ENCODE results near the gene DNAJC24. TPM values are rescaled to one million over a fixed set of nuclear protein-coding genes. Genes with fewer than 3 reads are reported as not detected.

DNAJC24 gene
- total and polyA plus RNA-seq, 7 donors = 8.9 to 22.0 (median 14.9) TPM

DNA sequence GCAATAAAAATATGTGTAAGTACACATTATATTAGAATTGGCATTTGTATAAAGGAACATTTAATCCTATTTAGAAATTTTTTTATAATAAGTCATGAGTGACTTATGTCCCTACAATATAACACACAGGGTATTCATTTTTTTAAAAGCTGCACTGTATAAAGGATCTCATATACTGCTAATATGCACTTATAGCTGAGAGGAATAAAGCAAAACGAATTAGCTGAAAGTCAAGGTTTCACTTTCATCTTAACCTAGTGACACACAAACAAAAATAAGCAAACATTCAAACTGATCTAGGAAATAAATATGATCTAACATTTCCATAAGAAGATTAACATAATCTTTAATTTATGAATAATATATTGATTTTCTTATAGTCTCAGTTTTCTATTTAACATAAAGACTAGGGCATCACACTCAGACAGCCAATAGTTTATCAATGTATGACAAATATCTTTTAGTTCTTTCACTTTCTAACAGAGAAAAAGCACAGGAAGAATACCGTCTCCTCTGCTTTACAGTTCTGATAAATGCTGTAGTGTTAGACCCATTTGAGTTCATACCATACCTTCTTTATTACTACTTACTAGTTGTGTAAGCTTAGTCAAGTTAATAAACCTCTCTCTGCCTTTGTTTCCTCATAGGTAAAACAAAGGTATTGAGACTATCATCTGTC, 43.1 kb upstream of the DNAJC24 start:
- TF ChIP-seq, protein P1, sequence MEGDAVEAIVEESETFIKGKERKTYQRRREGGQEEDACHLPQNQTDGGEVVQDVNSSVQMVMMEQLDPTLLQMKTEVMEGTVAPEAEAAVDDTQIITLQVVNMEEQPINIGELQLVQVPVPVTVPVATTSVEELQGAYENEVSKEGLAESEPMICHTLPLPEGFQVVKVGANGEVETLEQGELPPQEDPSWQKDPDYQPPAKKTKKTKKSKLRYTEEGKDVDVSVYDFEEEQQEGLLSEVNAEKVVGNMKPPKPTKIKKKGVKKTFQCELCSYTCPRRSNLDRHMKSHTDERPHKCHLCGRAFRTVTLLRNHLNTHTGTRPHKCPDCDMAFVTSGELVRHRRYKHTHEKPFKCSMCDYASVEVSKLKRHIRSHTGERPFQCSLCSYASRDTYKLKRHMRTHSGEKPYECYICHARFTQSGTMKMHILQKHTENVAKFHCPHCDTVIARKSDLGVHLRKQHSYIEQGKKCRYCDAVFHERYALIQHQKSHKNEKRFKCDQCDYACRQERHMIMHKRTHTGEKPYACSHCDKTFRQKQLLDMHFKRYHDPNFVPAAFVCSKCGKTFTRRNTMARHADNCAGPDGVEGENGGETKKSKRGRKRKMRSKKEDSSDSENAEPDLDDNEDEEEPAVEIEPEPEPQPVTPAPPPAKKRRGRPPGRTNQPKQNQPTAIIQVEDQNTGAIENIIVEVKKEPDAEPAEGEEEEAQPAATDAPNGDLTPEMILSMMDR (IDR thresholded peaks at IDR 0.05) = no peak
- intact Hi-C loops (cut with DNase I) = no loop called here

DNA sequence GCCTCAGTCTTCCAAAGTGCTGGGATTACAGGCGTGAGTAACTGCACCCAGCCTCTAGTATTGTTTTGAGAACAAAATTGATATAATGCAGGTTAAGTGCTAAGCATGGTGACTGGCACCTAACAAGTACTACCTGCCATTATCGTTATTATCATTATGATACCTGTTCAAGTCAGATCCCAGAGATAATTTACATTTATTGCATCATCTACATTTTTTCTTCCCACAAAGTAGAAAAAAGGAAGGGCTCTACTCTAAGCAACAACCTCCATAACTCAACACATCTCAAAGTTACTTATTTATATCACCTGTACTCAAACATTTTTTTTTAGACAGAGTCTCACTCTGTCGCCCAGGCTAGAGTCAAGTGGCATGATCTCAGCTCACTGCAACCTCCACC, 42.2 kb upstream of the DNAJC24 start:
- TF ChIP-seq, protein P1 (IDR thresholded peaks at IDR 0.05) = no peak
- no peaks in the 10 kb centered on the region for H3K27me3 ChIP-seq (ENCODE audit: insufficient read depth in 3 of 3, low read length in 2 of 3)
- H3K9me3 ChIP-seq = no peaks in the 10 kb centered on the region
- intact Hi-C loops (cut with DNase I) = no loop called here
- no peak for ATAC-seq
- WGBS, 3 donors = 90 to 91% (median 91%) methylated on average over 3 of the region's 3 CpGs
- no peaks in the 10 kb centered on the region for H3K4me1 ChIP-seq
- no peak for DNase-seq
- no peak overlapping the region for H3K4me3 ChIP-seq
- no peaks in the 10 kb centered on the region for H3K36me3 ChIP-seq (ENCODE audit: insufficient read depth in 1 of 2, low read depth in 1 of 2)
- H3K27ac ChIP-seq = no peak overlapping the region

More for the DNA sequence above, 43.1 kb upstream of the DNAJC24 start:
- no peaks in the 10 kb centered on the region for H3K4me1 ChIP-seq
- no peak for ATAC-seq
- DNase-seq = no peak
- H3K4me3 ChIP-seq = no peak overlapping the region
- no peak overlapping the region for H3K27ac ChIP-seq
- H3K36me3 ChIP-seq (ENCODE audit: insufficient read depth in 1 of 2, low read depth in 1 of 2) = no peaks in the 10 kb centered on the region
- no peaks in the 10 kb centered on the region for H3K9me3 ChIP-seq
- WGBS, 3 donors = 70 to 73% (median 73%) methylated on average over 2 of the region's 2 CpGs
- no peaks in the 10 kb centered on the region for H3K27me3 ChIP-seq (ENCODE audit: insufficient read depth in 3 of 3, low read length in 2 of 3)

DNA sequence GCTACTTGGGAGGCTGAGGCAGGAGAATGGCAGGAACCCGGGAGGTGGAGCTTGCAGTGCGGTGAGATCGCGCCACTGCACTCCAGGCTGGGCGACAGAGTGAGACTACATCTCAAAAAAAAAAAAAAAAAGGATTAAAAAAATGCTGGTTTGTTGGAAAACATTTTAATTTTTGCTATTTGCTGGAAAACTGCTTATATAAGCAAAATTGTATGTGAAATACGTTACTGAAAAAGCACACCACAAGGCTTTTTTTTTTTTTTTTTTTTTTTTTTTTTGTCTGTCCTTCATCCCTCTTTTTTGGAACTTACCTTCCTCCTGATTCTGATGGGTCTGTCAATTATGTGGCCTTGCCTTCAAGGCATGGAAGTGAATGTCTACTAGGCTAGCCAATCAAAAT, 41.0 kb upstream of the DNAJC24 start:
- ATAC-seq = no peak

DNA sequence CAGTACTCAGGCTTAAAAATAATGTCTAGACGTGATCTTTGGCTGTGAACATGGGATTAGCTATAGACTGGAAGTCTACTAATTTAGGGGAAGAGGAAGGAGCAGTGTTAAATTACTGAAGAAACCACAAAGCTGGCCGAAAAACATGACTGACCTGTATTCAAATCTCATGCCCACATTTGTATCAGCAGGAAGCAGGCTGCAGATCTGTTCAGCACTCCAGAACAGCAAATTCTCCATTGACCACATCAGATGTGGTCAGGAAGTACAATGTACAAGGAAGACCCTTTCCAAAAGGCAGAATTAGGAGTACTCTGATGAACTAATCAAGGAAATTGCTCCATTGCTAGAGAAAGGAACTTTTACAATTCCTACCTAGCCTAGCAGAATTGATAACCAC, 31.9 kb upstream of the DNAJC24 start:
- 45 to 53% (median 46%) methylated on average over 2 of the region's 2 CpGs for WGBS, 3 donors
- no peak for DNase-seq
- no peaks in the 10 kb centered on the region for H3K36me3 ChIP-seq (ENCODE audit: insufficient read depth in 1 of 2, low read depth in 1 of 2)
- TF ChIP-seq, protein P1 (IDR thresholded peaks at IDR 0.05) = no peak
- no peaks in the 10 kb centered on the region for H3K9me3 ChIP-seq
- intact Hi-C loops (cut with DNase I) = no loop called here
- H3K27ac ChIP-seq = no peak overlapping the region
- no peak for ATAC-seq
- H3K4me3 ChIP-seq = no peak overlapping the region
- H3K27me3 ChIP-seq (ENCODE audit: insufficient read depth in 3 of 3, low read length in 2 of 3) = no peaks in the 10 kb centered on the region
- no peaks in the 10 kb centered on the region for H3K4me1 ChIP-seq

More for the DNA sequence above, 41.0 kb upstream of the DNAJC24 start:
- Histone ChIP-seq H3K9me3 (no peaks in the 10 kb centered on the region), H3K27ac (no peak overlapping the region), H3K4me1 (no peaks in the 10 kb centered on the region), H3K27me3 (ENCODE audit: insufficient read depth in 3 of 3, low read length in 2 of 3) (no peaks in the 10 kb centered on the region), H3K36me3 (ENCODE audit: insufficient read depth in 1 of 2, low read depth in 1 of 2) (no peaks in the 10 kb centered on the region), H3K4me3 (no peak overlapping the region)
- intact Hi-C loops (cut with DNase I) = no loop called here
- TF ChIP-seq, protein P1 (IDR thresholded peaks at IDR 0.05) = no peak
- WGBS, 3 donors = 92 to 94% (median 93%) methylated on average over 6 of the region's 6 CpGs
- DNase-seq = no peak

Measured in psoas muscle (tissue), 8 donors.